GM13977 (cell line): ENCODE data around the gene SLAIN1.

ENCODE experiments used
- DNase-seq: peaks from one replicate; pipeline ENCODE4 v3.0.0; 2012; ENCODE audit warnings: low spot score
- CTCF ChIP-seq: IDR thresholded peaks from 2 replicates; pipeline ENCODE4 v1.5.1; 2012; ENCODE audit warnings: mild to moderate bottlenecking, control low read depth; ENCODE audit not compliant: insufficient read depth; ENCODE audit errors: extremely low read depth, missing control alignments
- in situ Hi-C: fragments of 300-500 bp; cut with MboI; formaldehyde crosslinking; loops from one replicate; pipeline ENCODE4 v1.12.0; 2022; ENCODE audit warnings: low sequenced_read_pairs, low pct_unique_long_range_greater_than_20kb, mixed read lengths, inconsistent platforms; ENCODE audit not compliant: unreplicated experiment

The SLAIN1 gene

DNA sequence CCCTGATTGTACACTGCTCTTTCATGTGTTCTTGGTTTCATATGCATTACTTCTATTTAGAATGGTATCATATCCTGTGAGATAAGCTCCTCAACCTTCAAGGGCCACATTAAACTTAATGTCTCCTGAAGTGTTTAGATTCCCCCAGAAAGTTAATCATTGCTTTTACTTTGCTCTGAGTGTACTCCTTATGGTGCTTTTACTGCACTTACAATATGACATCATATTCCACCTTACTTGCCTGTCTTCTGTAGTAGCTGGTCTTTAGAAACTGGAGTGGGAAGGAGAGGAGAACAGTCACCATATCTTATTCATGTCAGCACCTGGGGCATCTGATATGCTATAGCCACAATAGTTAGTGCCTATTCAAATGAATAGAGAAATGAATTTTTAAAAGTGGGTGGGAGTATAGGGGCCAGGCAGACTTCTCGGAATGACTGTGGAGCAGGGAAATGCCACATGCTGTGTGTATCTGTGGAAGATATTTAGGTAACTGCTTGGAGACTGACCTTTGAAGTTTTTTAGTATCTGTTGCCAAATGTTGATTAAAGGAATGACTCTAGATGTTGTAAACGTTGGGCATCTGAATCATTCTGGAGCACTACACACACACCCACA lies 40.2 kb downstream of the SLAIN1 start:
- no peak for DNase-seq
- in situ Hi-C loops: no loop called here

GRCh38 chr13:77740097-77740735 lies 42.7 kb downstream of the SLAIN1 start:
- TF ChIP-seq CTCF: no peak
- in situ Hi-C loops: no loop called here
- no peak for DNase-seq

More for the DNA sequence above, 40.2 kb downstream of the SLAIN1 start:
- TF ChIP-seq CTCF: no peak

- no peak for TF ChIP-seq CTCF
- in situ Hi-C loops: no loop called here
- DNase-seq: no peak
These were observed 43.6 kb downstream of the SLAIN1 start for GRCh38 chr13:77740931-77741596.

- no peak for DNase-seq
- no peak for TF ChIP-seq CTCF
- in situ Hi-C loops: no loop called here
These were observed 44.1 kb downstream of the SLAIN1 start for GRCh38 chr13:77741597-77741972.

DNA sequence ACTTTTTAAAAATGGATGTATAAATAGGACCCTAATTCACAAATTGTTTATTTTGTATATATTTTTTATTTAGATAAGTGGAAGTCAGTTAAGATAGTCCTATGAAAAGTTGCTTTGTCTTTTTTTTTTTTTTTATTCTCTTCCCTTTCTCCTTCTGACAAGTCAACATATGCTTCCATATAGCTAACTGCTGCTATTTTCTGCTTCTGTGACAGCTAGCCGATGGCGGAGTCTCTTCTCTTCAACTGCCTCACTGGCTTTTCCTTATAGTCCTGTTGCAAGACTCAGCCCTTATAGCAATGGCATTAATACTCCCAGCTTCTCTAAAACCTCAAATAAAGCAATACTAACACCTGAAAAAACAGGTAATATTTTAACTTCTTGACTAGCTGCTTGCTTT lies 45.3 kb downstream of the SLAIN1 start:
- DNase-seq: no peak
- in situ Hi-C loops: no loop called here
- TF ChIP-seq CTCF: no peak

DNA sequence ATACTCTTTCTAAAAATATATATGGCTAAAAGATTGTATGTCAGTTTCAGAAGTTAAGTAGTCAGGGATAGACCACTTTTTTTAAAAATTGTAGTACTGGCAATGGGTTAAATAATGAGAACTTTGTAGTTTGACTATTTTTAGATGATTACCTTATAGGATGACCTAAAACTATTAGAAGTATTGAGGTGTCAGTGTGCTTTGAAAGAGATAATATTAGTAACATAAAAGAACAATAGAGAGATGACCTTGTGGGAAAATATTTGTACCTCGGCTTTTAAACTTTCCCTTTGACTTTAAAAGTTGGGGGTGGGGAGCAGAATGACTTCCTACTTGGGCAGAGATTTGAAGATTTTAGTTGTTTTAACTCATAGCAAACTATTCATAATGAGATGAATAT lies 48.3 kb downstream of the SLAIN1 start:
- no peak for TF ChIP-seq CTCF
- DNase-seq: no peak
- in situ Hi-C loops: loop anchor here (5.0 kb wide), 1 partner anchor 153 kb away; no protein-coding TSS in a partner anchor
